Tibial artery (tissue), 4 donors: ENCODE results near the gene GABBR2.

Experiments used
- DNase-seq, 2 donors: peaks; one replicate each; pipeline ENCODE4 v3.0.0-alpha.2; 2019
- H3K27ac ChIP-seq, 2 donors: fragments of 200-600 bp; sonication (generic) in 1 of 2; 1 replicate in 1 of 2; 2 replicates in 1 of 2; pipeline ENCODE4 v1.5.1; 2018 to 2019; ENCODE audit warnings: mild to moderate bottlenecking in 1 of 2
- H3K27me3 ChIP-seq, 2 donors: fragments of 200-600 bp; sonication (generic) in 1 of 2; one replicate each; pipeline versions ENCODE4 v1.5.1 to v1.6.0; 2016 to 2019
- H3K36me3 ChIP-seq, 3 donors: fragments of 200-600 bp; sonication (generic) in 2 of 3; one replicate each; pipeline ENCODE4 v1.5.1; 2016 to 2019; ENCODE audit warnings: mild to moderate bottlenecking in 2 of 3
- H3K4me1 ChIP-seq, 4 donors: fragments of 200-600 bp; sonication (generic) in 2 of 4; 1 replicate in 3 of 4; 2 replicates in 1 of 4; pipeline ENCODE4 v1.5.1; 2016 to 2019
- H3K4me3 ChIP-seq, 2 donors: fragments of 200-600 bp; sonication (generic) in 1 of 2; 1 replicate in 1 of 2; 2 replicates in 1 of 2; pipeline ENCODE4 v1.5.1; 2018 to 2019; ENCODE audit warnings: mild to moderate bottlenecking in 2 of 2
- H3K9me3 ChIP-seq, 3 donors: fragments of 200-600 bp; sonication (generic) in 1 of 3; one replicate each; pipeline ENCODE4 v1.5.1; 2016 to 2019
- intact Hi-C: fragments of 100-400 bp; cut with DNase I; formaldehyde crosslinking; loops from one replicate; pipeline ENCODE4 v1.15.0; 2023; ENCODE audit warnings: low total_unique reads
- TF ChIP-seq, protein P1 (sequence below), 2 experiments: fragments of 200-600 bp in 1 of 2; fragments of 450-650 bp in 1 of 2; IDR thresholded peaks; one replicate each; pipeline ENCODE4 v1.5.1; 2017 to 2019; ENCODE audit warnings: antibody characterized with exemption in 2 of 2, mild to moderate bottlenecking in 1 of 2, moderate library complexity in 1 of 2

The GABBR2 gene

DNA sequence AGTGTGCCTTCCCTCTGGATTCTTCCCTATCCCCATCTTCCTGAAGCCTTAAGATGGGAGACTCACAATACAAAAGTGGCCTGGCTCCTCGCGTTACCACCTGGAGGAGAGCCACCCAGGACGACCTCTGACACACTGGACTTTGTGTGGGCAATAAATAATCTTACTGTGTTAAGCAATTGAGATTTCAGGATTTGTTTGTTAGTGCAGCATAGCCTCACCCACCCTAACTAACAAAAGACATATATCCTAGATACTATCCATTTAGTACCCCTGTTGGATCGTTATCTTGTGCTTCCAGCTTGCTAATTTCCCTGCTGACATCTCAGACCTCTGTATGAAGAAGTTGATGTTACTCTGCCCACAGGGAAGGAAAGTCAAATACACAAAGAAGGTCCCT, 7.9 kb downstream of the GABBR2 start:
- H3K4me1 ChIP-seq = no peaks in the 10 kb centered on the region
- peaks cover 0 to 37% of the 10 kb centered on the region in 2 donors for H3K27me3 ChIP-seq
- peaks cover 0 to 6% (median 0%) of the 10 kb centered on the region in 3 donors for H3K9me3 ChIP-seq
- TF ChIP-seq, protein P1, sequence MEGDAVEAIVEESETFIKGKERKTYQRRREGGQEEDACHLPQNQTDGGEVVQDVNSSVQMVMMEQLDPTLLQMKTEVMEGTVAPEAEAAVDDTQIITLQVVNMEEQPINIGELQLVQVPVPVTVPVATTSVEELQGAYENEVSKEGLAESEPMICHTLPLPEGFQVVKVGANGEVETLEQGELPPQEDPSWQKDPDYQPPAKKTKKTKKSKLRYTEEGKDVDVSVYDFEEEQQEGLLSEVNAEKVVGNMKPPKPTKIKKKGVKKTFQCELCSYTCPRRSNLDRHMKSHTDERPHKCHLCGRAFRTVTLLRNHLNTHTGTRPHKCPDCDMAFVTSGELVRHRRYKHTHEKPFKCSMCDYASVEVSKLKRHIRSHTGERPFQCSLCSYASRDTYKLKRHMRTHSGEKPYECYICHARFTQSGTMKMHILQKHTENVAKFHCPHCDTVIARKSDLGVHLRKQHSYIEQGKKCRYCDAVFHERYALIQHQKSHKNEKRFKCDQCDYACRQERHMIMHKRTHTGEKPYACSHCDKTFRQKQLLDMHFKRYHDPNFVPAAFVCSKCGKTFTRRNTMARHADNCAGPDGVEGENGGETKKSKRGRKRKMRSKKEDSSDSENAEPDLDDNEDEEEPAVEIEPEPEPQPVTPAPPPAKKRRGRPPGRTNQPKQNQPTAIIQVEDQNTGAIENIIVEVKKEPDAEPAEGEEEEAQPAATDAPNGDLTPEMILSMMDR (IDR thresholded peaks at IDR 0.05) = no peak
- no peak overlapping the region for H3K4me3 ChIP-seq
- no peaks in the 10 kb centered on the region for H3K36me3 ChIP-seq
- no peak overlapping the region for H3K27ac ChIP-seq
- intact Hi-C loops = no loop called here
- no peak for DNase-seq

DNA sequence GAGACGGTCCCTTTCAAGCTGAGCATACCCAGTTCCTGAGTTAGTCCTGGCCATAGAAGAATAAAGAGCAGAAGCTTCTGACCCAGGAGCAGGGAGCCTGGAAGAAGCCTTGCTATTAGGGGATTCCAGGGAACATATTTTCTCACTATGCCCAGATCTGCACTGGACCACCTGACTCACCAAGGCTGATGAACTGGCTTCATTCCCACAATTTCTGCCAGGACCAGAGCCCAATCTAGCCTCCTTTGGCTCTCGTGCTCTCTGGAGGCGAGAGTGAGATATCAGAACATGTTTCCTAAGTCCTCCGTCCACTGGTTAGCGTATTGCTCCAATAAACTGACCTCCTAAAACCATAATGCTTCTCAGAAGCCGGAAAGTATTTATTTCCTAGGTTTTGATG, 9.9 kb downstream of the GABBR2 start:
- TF ChIP-seq, protein P1 (IDR thresholded peaks at IDR 0.05) = no peak
- Histone ChIP-seq H3K36me3 (no peaks in the 10 kb centered on the region), H3K27me3 (peaks cover 0 to 28% of the 10 kb centered on the region in 2 donors), H3K27ac (no peak overlapping the region), H3K4me3 (no peak overlapping the region), H3K9me3 (peaks cover 0 to 6% (median 0%) of the 10 kb centered on the region in 3 donors), H3K4me1 (no peaks in the 10 kb centered on the region)
- intact Hi-C loops = no loop called here
- no peak for DNase-seq

DNA sequence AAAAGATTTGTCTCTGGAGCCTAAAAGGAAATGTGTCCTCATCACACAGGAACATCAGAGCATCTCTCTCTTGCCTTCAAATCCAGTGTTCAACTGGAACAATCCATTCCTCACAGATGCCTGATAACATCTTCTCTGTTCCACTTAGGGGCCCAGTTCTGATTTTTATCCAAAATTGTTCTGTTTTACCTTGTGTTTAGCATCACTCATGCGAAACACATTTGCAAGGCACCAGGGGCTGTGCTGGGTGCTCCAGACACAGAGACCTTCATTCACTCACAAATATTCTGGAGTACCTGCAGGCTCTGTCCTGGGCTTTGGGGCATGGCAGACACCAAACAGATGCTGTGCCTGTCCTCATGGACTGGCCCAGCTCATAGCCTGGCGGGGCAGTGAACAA, 13.8 kb downstream of the GABBR2 start:
- Histone ChIP-seq H3K4me3 (no peak overlapping the region), H3K9me3 (no peaks in the 10 kb centered on the region), H3K4me1 (no peaks in the 10 kb centered on the region), H3K36me3 (no peaks in the 10 kb centered on the region), H3K27ac (no peak overlapping the region), H3K27me3 (peaks cover 0 to 15% of the 10 kb centered on the region in 2 donors)
- no peak for DNase-seq
- TF ChIP-seq, protein P1 (IDR thresholded peaks at IDR 0.05) = no peak
- intact Hi-C loops = no loop called here

DNA sequence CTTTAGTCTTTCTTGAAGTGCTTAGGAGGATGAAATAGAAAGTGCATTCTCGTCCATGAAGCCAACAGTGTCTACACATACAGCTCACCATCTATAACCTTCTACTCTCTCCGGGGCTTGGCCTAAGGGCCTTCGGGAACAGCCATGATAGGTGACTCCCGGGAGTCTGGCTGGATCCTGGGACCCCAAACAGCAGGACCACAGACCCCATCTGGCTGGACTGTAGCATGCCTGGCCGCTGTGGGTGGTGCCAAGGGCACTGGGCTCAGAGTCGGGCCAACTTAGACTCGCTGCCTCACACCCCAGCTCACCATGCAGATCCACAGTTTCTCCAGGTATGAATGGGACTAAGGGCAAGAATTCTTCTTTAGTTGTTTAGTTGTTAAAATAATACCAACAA, 16.3 kb downstream of the GABBR2 start:
- TF ChIP-seq, protein P1 (IDR thresholded peaks at IDR 0.05) = no peak
- no peaks in the 10 kb centered on the region for H3K9me3 ChIP-seq
- H3K4me3 ChIP-seq = no peak overlapping the region
- no peak overlapping the region for H3K27ac ChIP-seq
- DNase-seq = no peak
- peaks cover 0 to 15% of the 10 kb centered on the region in 2 donors for H3K27me3 ChIP-seq
- no peaks in the 10 kb centered on the region for H3K4me1 ChIP-seq
- H3K36me3 ChIP-seq = no peaks in the 10 kb centered on the region
- intact Hi-C loops = no loop called here

DNA sequence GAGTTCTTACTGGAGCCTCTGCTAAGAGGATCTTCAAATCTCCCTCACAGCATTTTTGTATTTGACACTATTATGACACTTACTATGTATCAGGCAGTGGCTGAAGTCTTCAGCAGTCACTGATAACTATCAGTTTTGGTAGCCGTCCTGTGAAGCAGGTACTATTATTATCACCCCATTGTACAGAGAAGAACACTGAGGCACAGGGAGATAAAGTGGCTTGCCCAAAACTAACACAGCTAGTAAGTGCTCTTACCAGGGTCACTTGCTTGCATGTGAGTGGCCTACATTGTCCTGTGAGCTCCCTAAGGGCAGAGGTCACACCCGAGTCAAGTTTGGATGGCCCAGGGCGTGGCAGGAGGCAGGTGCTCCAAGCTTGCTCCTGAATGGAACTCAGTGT, 16.8 kb downstream of the GABBR2 start:
- intact Hi-C loops = no loop called here
- no peaks in the 10 kb centered on the region for H3K4me1 ChIP-seq
- H3K4me3 ChIP-seq = no peak overlapping the region
- DNase-seq = no peak
- H3K27ac ChIP-seq = no peak overlapping the region
- TF ChIP-seq, protein P1 (IDR thresholded peaks at IDR 0.05) = no peak
- no peaks in the 10 kb centered on the region for H3K36me3 ChIP-seq
- H3K27me3 ChIP-seq = peaks cover 0 to 13% of the 10 kb centered on the region in 2 donors
- no peaks in the 10 kb centered on the region for H3K9me3 ChIP-seq

DNA sequence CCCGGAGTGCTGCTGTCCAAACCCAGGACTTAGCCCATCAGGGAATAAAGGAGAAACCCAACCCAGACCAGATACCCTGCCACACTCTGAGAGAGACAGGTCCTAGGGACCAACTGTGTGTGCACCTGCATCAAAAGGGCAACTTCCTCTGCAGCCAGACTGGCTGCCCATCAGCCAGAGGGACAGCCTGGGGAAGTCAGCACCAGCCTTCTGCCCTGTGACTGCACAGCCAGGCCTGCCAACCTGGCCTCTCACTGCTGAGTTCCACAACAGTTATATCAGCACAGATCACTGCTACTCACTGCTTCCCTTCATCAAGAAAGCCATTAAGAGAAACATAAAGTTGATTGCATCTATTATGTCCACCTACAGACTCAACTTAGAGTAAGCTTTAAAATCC, 18.0 kb downstream of the GABBR2 start:
- DNase-seq = no peak
- Histone ChIP-seq H3K4me3 (no peak overlapping the region), H3K9me3 (no peaks in the 10 kb centered on the region), H3K36me3 (no peaks in the 10 kb centered on the region), H3K4me1 (no peaks in the 10 kb centered on the region), H3K27ac (no peak overlapping the region), H3K27me3 (peaks cover 0 to 4% of the 10 kb centered on the region in 2 donors)
- TF ChIP-seq, protein P1 (IDR thresholded peaks at IDR 0.05) = no peak
- intact Hi-C loops = no loop called here
